Colonic mucosa (tissue), 4 donors: Measurements from ENCODE around the gene ROR2. TPM values are rescaled to one million over a fixed set of nuclear protein-coding genes. Genes with fewer than 3 reads are reported as not detected.

Source experiments
- DNase-seq: peaks from one replicate; pipeline ENCODE4 v3.0.0-alpha.2; 2020
- H3K27ac ChIP-seq: fragments of 200-600 bp; one replicate; pipeline ENCODE4 v1.8.0; 2021
- H3K27me3 ChIP-seq: fragments of 200-600 bp; one replicate; pipeline ENCODE4 v1.8.0; 2021
- H3K36me3 ChIP-seq: fragments of 200-600 bp; one replicate; pipeline ENCODE4 v1.8.0; 2021
- H3K4me1 ChIP-seq: fragments of 200-600 bp; one replicate; pipeline ENCODE4 v1.8.0; 2021; ENCODE audit warnings: mild to moderate bottlenecking
- H3K4me3 ChIP-seq: fragments of 200-600 bp; one replicate; pipeline ENCODE4 v1.8.0; 2021
- H3K9ac ChIP-seq, 2 donors: one replicate each; pipeline ENCODE4 v1.7.0; 2013; ENCODE audit warnings: control low read depth in 2 of 2, low read depth in 2 of 2, low read length in 2 of 2
- H3K9me3 ChIP-seq: fragments of 200-600 bp; one replicate; pipeline ENCODE4 v1.8.0; 2021
- intact Hi-C: fragments of 100-400 bp; cut with DNase I; formaldehyde crosslinking; loops from one replicate; pipeline ENCODE4 v1.14.1; 2022
- total RNA-seq, 2 donors: library from RNA; stranded (reverse); fragmentation: NEBNext Ultra II Directional in 1 of 2; extraction: Animal tissue kit (Norgen Biotek cat#: 25700) in 1 of 2; gene quantifications; one replicate each; pipeline ENCODE4 v1.2.1, GENCODE V29; 2021
- TF ChIP-seq, protein P1 (sequence below): fragments of 200-600 bp; IDR thresholded peaks from one replicate; pipeline ENCODE4 v1.8.0; 2022; ENCODE audit warnings: antibody characterized with exemption, mild to moderate bottlenecking
- donor health status: healthy.
- donor health status: DM: no; HTN: no; CAD: no.
- donor health status: DM: no; HTN: no; CAD: no.

ROR2 gene
- total RNA-seq, 2 donors from 2014 or later: 1.7 to 9.1 TPM

DNA sequence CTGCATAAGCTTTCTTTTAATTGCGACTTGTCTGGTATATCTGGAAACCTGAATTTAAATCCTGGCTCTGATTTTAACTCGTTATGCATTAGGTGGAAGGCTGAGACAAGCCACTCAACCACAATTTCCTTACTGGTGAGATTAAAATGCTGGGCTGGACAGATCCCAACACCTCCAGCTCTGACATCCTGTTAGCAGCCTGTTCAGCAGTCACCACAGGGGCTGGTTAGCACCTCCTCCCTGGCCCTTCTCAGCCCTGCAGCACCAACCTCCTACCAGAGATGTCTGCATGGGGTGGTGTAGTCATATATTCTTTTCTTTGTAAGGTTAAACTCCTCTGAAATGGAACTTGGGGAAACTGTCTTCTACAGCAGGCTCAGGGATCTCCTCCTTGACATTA is 369.9 kb downstream of the ROR2 start:
- Histone ChIP-seq H3K27ac (no peak overlapping the region), H3K9me3 (no peaks in the 10 kb centered on the region), H3K4me1 (no peaks in the 10 kb centered on the region), H3K27me3 (no peaks in the 10 kb centered on the region), H3K4me3 (no peak overlapping the region), H3K36me3 (no peaks in the 10 kb centered on the region), H3K9ac (no peak overlapping the region)
- DNase-seq: no peak
- intact Hi-C loops: no loop called here
- TF ChIP-seq, protein P1, sequence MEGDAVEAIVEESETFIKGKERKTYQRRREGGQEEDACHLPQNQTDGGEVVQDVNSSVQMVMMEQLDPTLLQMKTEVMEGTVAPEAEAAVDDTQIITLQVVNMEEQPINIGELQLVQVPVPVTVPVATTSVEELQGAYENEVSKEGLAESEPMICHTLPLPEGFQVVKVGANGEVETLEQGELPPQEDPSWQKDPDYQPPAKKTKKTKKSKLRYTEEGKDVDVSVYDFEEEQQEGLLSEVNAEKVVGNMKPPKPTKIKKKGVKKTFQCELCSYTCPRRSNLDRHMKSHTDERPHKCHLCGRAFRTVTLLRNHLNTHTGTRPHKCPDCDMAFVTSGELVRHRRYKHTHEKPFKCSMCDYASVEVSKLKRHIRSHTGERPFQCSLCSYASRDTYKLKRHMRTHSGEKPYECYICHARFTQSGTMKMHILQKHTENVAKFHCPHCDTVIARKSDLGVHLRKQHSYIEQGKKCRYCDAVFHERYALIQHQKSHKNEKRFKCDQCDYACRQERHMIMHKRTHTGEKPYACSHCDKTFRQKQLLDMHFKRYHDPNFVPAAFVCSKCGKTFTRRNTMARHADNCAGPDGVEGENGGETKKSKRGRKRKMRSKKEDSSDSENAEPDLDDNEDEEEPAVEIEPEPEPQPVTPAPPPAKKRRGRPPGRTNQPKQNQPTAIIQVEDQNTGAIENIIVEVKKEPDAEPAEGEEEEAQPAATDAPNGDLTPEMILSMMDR: no peak

DNA sequence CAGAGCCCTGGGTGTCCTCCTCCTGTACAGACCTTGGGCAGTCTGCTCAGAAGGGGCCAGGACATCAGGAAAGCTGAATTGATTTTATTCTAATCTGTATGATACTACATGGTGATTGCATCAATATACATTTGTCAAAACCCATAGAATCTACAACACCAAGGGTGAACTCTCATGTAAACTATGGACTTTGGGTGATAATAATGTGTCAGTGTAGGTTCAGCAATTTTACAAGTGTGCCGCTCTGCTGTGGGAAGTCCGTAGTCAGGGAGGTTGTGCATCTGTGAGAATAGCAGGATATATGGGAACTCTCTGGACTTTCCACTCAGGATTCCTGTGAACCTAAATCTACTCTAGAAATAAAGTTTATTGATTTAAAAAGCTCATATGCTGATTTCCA is 371.1 kb downstream of the ROR2 start:
- intact Hi-C loops: no loop called here
- no peak for DNase-seq
- Histone ChIP-seq H3K9me3 (no peaks in the 10 kb centered on the region), H3K27me3 (no peaks in the 10 kb centered on the region), H3K27ac (no peak overlapping the region), H3K4me3 (no peak overlapping the region), H3K9ac (no peak overlapping the region), H3K36me3 (no peaks in the 10 kb centered on the region), H3K4me1 (no peaks in the 10 kb centered on the region)
- TF ChIP-seq, protein P1: no peak

DNA sequence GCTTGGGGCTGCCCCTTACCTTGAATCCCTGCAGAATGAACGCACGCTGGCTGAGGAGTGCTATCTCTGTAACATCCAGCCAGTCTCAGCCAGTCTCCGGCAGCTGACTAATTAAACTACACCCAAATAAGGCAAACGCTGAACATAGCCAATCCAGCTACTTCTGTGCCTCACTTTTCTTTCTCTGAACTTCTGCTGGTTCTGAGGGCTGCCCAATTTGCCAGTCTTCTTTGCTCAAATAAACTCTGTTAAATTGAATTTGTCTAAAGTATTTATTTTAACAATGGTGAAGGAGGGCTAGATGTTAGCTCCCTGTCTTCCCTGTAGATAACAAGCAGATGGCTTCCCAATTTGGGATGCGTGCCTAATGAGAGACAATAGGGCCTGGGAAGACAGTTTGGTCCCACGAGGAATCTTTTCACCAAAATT is 372.4 kb downstream of the ROR2 start:
- Histone ChIP-seq H3K27me3 (no peaks in the 10 kb centered on the region), H3K36me3 (no peaks in the 10 kb centered on the region), H3K9me3 (no peaks in the 10 kb centered on the region), H3K4me1 (no peaks in the 10 kb centered on the region), H3K27ac (no peak overlapping the region), H3K9ac (no peak overlapping the region), H3K4me3 (no peak overlapping the region)
- no peak for DNase-seq
- TF ChIP-seq, protein P1: no peak
- intact Hi-C loops: no loop called here

DNA sequence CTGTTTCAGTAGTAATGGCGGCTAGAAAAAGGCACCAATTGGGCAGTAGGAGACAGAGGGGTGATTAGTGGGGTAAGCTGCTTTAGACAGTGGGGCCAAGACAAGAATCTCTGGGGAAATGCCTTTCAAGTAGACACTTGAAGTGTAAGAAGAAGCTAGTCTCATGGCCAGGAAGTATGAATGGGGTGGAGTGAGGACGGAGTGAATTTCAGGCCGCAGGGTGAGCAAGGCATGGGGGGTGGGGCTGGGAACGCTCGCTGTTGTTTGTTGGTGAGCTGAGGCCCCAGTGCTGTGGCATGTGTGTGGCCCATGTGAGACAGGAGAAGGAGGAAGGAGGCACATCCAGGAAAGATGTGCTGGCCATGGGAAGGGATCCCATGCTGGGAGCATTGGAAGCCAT is 377.2 kb downstream of the ROR2 start:
- Histone ChIP-seq H3K4me1 (no peaks in the 10 kb centered on the region), H3K9ac (no peak overlapping the region), H3K9me3 (no peaks in the 10 kb centered on the region), H3K4me3 (no peak overlapping the region), H3K27ac (no peak overlapping the region), H3K27me3 (no peaks in the 10 kb centered on the region), H3K36me3 (no peaks in the 10 kb centered on the region)
- no peak for DNase-seq
- TF ChIP-seq, protein P1: no peak
- intact Hi-C loops: no loop called here

DNA sequence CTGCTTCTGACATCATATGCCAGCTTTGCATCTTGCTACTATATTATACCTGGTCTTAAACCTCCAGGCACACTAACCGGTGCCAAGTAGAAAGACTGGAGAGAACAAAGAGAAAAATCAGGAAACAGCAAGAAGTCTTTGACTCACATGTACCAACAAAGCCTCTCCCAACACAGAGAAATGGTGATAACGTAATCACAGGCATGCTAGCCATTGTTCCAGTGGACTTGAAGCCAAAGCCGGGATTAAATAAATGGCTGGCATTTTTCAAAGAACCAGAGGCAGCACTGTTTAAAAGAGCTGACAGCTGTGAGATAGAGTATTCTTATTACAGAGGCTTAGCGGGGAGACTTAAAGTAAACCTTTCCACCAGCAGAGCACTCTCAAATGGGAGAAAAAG is 378.0 kb downstream of the ROR2 start:
- no peak overlapping the region for H3K9ac ChIP-seq
- no peaks in the 10 kb centered on the region for H3K27me3 ChIP-seq
- H3K4me3 ChIP-seq: no peak overlapping the region
- TF ChIP-seq, protein P1: no peak
- H3K4me1 ChIP-seq: no peaks in the 10 kb centered on the region
- no peak overlapping the region for H3K27ac ChIP-seq
- intact Hi-C loops: no loop called here
- no peak for DNase-seq
- H3K9me3 ChIP-seq: no peaks in the 10 kb centered on the region
- H3K36me3 ChIP-seq: no peaks in the 10 kb centered on the region

DNA sequence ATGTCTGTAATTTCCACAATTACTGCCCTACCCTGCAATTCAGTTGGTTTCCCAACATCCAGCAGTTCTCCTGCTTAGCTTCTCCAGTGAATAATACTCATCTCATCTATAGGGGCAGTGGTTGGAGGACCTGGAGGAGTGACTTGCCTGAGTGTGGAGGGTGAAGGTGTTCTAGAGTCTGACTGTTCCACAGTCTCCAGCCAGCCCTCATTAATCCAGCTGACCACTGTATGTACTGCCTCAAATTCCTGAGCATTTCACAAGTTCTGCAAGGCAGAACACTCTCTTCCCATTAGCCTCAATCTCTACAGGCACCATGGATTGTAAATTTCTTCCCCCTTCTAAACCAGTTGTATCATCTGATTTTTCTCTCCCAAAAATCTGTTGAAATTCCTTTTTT is 379.0 kb downstream of the ROR2 start:
- Histone ChIP-seq H3K9ac (no peak overlapping the region), H3K27me3 (no peaks in the 10 kb centered on the region), H3K4me3 (no peak overlapping the region), H3K27ac (no peak overlapping the region), H3K4me1 (no peaks in the 10 kb centered on the region), H3K36me3 (no peaks in the 10 kb centered on the region), H3K9me3 (no peaks in the 10 kb centered on the region)
- TF ChIP-seq, protein P1: no peak
- DNase-seq: no peak
- intact Hi-C loops: no loop called here
